Cardiac septum (tissue), 1 donor: ENCODE measurements around the gene MRPL40. TPM values are rescaled to one million over a fixed set of nuclear protein-coding genes. Genes with fewer than 3 reads are reported as not detected.
"Not testable (repeated sequence)": the region's sequence is repeated elsewhere in the genome, so short reads cannot be mapped to it uniquely, and the experiment has no call there.

Experiments
- DNase-seq: peaks from one replicate; pipeline ENCODE4 v3.0.0-alpha.2; 2020; ENCODE audit warnings: low spot score
- intact Hi-C: fragments of 100-400 bp; cut with DNase I; formaldehyde crosslinking; loops from one replicate; pipeline ENCODE4 v1.14.0; 2022
- total RNA-seq: library from RNA; stranded (reverse); fragmentation: NEBNext Ultra II Directional; extraction: Animal tissue kit (Norgen Biotek cat#: 25700); gene quantifications from one replicate; pipeline ENCODE4 v1.2.1, GENCODE V29; 2021
- donor health status: DM: no; HTN: no; CAD: no.

The MRPL40 gene
- total RNA-seq, 1 donor from 2014 or later, result 44.1 TPM

- no peak for DNase-seq
- intact Hi-C loops, result loop anchor here (5.0 to 10.0 kb wide), 2 partner anchors 143 to 310 kb away; partner anchors contain the start of genes CLTCL1 and DGCR2
Measured at GRCh38 chr22:19434829-19435580, 2.7 kb downstream of the MRPL40 start.

GRCh38 chr22:19436444-19437161 is 4.3 kb downstream of the MRPL40 start:
- DNase-seq, result not testable (repeated sequence)
- intact Hi-C loops, result loop anchor here (10.0 kb wide), 1 partner anchor 312 kb away; the partner anchor contains the start of gene DGCR2

- no peak for DNase-seq
- intact Hi-C loops, result loop anchor here (10.0 kb wide), 1 partner anchor 313 kb away; the partner anchor contains the start of gene DGCR2
Measured at GRCh38 chr22:19438298-19438697, 6.0 kb downstream of the MRPL40 start.

- intact Hi-C loops, result no loop called here
Measured at GRCh38 chr22:19440411-19441195, 8.3 kb downstream of the MRPL40 start.

GRCh38 chr22:19442166-19442565 is 9.8 kb downstream of the MRPL40 start:
- intact Hi-C loops, result no loop called here
- no peak for DNase-seq

More at GRCh38 chr22:19440411-19441195, 8.3 kb downstream of the MRPL40 start:
- DNase-seq, result no peak

- intact Hi-C loops, result no loop called here
Measured at GRCh38 chr22:19443544-19444211, 11.3 kb downstream of the MRPL40 start.

GRCh38 chr22:19445279-19445982 is 13.1 kb downstream of the MRPL40 start:
- intact Hi-C loops, result loop anchor here (5.0 kb wide), 2 partner anchors 153 to 268 kb away; partner anchors contain the start of genes CLTCL1 and SLC25A1
- not testable (repeated sequence) for DNase-seq

More at GRCh38 chr22:19443544-19444211, 11.3 kb downstream of the MRPL40 start:
- no peak for DNase-seq

GRCh38 chr22:19446603-19447329 is 14.4 kb downstream of the MRPL40 start:
- DNase-seq, result no peak
- intact Hi-C loops, result loop anchor here (2.0 to 5.0 kb wide), 3 partner anchors 14 to 269 kb away; partner anchors contain the start of genes CLTCL1, MRPL40 and SLC25A1

GRCh38 chr22:19447330-19448075 is 15.2 kb downstream of the MRPL40 start, which contains the start of gene C22orf39:
Gene C22orf39, minus strand, starts transcription at chr22:19447711. Its CDS starts 23 bp downstream, at chr22:19447688.
- intact Hi-C loops, result loop anchor here (2.0 to 5.0 kb wide), 3 partner anchors 15 to 270 kb away; partner anchors contain the start of genes CLTCL1, MRPL40 and SLC25A1

GRCh38 chr22:19448076-19448607 is 15.8 kb downstream of the MRPL40 start:
- DNase-seq, result no peak
- intact Hi-C loops, result loop anchor here (5.0 kb wide), 2 partner anchors 156 to 271 kb away; partner anchors contain the start of genes CLTCL1 and SLC25A1

More at GRCh38 chr22:19447330-19448075, 15.2 kb downstream of the MRPL40 start, which contains the start of gene C22orf39:
- DNase-seq, result peak; percentile 95

- no peak for DNase-seq
- intact Hi-C loops, result loop anchor here (5.0 kb wide), 2 partner anchors 157 to 272 kb away; partner anchors contain the start of genes CLTCL1 and SLC25A1
Measured at GRCh38 chr22:19448739-19449421, 16.5 kb downstream of the MRPL40 start.

- intact Hi-C loops, result loop anchor here (5.0 kb wide), 2 partner anchors 157 to 272 kb away; partner anchors contain the start of genes CLTCL1 and SLC25A1
- DNase-seq, result no peak
Measured at GRCh38 chr22:19449422-19449767, 17.1 kb downstream of the MRPL40 start.

- intact Hi-C loops, result no loop called here
- DNase-seq, result no peak
Measured at GRCh38 chr22:19450363-19451175, 18.2 kb downstream of the MRPL40 start.

- intact Hi-C loops, result no loop called here
- DNase-seq, result no peak
Measured at GRCh38 chr22:19451570-19451969, 19.2 kb downstream of the MRPL40 start.

GRCh38 chr22:19453718-19454117 is 21.4 kb downstream of the MRPL40 start:
- intact Hi-C loops, result no loop called here
- DNase-seq, result no peak
